GM10847 (cell line): ENCODE data around the gene SLC22A6.

Experiments
- POLR2A ChIP-seq: IDR thresholded peaks from 2 replicates; pipeline ENCODE4 v1.6.1; 2011; ENCODE audit not compliant: insufficient read length; ENCODE audit errors: extremely low read depth

Gene SLC22A6

DNA sequence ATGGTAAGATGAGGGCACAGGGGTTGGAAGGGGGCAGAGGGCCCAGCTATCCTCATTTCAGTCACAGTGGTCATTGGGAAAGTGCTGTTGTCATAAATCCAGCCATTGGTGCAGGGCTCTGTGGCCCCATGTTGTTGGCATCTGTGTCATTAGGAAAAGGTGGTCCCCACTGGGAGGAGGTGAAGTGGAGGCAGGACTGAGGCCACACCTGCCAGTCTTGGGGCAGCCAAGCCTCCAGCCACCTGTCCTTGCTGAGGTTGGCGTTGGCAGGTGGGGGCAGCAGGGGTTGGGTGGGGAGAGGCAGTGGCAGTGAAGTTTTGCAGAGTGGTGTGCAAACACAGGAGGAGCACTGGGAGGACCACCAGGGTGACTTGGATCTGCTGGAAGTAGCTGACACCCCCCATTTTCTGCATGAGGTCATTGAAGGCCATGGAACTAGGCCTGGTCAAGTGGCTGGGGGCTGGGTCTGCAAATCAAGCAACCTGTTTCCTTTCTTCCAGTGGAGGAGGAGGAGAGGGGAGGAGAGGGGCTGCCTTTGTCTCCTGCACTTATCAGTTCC, 25.3 kb downstream of the SLC22A6 start:
- no peak for TF ChIP-seq POLR2A

DNA sequence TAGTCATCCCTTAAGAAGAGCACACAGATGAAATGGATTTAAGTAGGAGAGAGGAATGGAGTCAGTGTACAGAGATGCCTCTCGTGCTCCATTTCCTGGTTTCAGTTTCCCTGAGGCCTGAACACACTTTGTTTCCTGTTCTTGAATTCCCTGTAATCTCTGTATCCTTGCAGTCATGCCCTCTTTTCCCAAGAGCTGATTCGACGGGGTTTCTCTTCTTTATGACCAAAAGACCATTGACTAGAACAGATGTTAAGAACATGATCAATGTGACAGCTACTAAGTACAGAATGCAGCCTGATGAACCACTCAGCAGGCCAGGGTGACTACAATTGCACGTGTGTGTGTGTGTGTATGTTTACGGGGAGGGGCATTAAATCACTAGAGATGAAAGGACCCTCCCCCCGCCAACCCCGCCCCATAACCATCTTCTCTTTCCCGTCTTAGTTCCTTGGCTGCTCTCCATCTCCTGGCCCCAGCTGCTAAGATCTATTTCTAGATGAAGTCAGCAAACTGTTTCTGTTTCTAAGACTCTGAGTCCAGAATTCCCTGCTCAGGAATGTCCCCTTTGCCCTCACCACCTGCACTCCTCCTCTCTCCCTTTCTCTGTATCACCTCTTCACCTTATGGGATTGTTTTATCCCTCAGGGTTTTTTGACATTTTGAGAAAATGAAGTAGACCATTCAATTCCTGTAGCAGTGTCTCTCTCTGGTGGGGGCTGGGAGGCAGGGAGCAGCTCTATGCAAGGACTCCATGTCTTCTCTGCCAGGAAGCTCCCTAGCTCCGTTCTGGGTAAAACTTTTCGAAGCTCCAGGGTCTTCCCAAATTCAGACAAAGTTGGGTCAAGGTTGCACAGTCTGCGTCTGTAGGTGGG, 26.0 kb downstream of the SLC22A6 start:
- no peak for TF ChIP-seq POLR2A

DNA sequence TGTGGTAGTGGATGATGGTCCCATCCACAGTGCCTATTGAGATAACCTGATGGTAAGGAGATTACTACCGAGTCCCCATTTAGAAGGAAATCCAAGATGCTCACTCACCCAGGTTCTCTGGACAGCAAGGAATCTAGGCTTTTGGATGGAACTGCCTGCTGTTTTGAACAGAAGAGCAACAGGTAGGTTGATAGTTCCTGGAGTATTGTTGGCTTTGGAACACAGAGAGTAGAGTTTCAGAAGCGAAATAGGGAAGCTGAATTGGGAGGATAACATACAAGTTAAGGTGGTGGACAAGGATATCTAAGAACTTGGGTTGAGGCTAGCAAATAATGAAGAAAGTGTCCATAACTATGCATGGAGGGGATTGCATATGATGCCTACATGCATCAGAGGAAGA, 27.6 kb downstream of the SLC22A6 start:
- TF ChIP-seq POLR2A, result no peak

DNA sequence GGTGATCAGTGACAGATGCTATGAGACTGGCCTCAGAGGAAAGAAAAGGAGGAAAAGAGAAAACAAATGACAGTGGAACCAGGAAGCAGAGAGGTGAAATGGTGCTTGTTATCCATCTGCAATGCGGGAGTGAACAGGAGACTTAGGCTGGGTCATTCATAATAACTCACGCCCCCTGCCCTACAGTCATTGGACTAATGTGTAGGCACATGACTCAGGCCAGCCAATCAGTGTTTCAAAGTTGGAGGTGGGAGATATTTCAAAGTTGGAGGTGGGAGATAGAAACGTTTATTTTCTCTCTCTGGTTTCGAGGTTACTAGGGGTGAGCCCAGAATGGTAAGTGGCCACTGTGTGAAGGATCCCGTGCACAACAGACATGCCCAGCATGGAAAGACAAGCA, 30.3 kb downstream of the SLC22A6 start:
- no peak for TF ChIP-seq POLR2A

GRCh38 chr11:62953811-62954210, 31.0 kb downstream of the SLC22A6 start:
- no peak for TF ChIP-seq POLR2A

DNA sequence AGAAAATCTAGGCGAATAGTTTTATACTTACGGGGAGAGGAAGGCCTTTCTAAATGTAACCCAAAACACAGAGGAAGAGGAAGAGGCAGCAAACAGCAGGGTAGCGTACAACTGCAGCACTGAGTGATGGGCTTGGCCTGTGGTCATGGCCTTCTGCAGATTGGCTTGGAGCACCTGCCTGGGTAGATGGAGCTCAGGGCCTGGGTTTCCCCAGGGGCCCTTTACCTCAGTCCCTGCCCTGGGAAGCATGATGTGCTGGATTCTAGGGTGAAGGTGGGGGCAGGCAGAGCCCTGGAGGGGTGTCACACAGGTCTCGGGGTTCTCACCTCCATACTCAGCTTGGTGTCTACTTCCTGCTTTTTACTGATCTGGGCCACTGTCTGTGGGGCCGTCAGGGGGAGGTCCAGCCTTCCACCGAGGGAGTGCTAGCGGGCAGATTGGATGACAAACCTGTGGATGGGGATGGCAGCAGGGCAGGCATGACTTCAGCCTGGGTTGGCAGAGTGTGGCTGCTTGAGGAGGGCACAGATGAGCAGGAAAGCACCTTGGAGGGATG, 35.9 kb downstream of the SLC22A6 start:
- TF ChIP-seq POLR2A, result no peak

DNA sequence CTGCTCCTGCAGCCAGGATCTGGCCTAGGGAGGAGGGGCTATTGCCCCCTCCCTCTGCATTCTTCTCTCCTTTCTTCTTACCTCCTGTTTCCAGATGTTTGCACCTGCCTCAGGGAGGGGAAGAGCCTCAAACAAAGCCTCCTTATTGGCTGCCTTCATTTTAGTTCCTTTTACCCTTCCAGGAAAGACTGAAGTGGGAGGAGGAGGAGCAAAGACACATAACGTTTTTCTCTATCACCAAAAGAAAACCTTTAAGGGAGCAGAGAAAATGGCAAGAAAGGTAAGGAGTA, 50.3 kb downstream of the SLC22A6 start:
- no peak for TF ChIP-seq POLR2A

- no peak for TF ChIP-seq POLR2A
Observed at GRCh38 chr11:62933750-62934495, 50.8 kb downstream of the SLC22A6 start.

- TF ChIP-seq POLR2A, result no peak
Observed at GRCh38 chr11:62933285-62933684, 51.5 kb downstream of the SLC22A6 start.

- no peak for TF ChIP-seq POLR2A
Observed at GRCh38 chr11:62931499-62932278, 53.1 kb downstream of the SLC22A6 start.

DNA sequence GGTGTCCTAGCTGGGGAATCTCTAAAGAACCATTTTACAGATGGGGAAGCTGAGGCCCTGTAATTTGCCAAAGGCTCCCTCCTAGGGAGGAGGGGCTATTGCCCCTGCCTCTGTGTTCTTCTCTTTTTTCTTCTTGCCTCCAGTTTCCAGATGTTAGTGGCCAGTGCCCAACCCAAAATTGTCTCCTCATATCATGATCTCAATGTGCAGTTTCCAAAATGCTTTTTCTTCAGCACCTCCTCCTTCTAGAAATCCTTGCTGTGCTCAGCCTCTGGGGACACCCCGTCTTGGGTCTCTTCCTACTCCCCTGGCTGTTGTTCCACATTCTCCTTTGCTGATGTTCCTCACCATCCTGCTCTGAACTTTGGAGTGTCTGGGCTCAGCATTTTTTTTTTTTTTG, 54.1 kb downstream of the SLC22A6 start:
- no peak for TF ChIP-seq POLR2A

GRCh38 chr11:62930157-62930556, 54.6 kb downstream of the SLC22A6 start:
- no peak for TF ChIP-seq POLR2A

DNA sequence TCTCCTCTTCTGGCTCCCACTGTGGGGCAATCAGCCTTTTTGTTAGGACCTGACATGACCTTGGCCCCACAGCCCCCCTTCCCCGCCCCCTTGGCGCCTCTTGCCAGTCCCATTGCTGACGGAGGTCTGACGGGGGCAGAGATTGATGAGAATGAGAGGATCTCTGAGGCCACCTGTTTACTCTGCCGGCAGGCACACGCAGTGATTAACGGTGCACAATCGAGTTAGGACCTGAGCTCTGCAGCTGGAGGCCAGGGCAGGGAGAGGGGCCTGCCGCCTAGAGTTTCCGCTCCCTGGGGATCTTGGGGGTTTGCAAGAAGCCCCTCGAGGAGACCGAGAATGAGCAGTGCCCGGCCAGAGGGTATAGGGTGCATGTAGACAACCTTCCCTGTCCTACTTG, 56.8 kb downstream of the SLC22A6 start:
- TF ChIP-seq POLR2A, result no peak

- TF ChIP-seq POLR2A, result no peak
Observed at GRCh38 chr11:62926680-62927455, 57.9 kb downstream of the SLC22A6 start.
